ENCODE measurements around the gene ZC3H4. TPM values are rescaled to one million over a fixed set of nuclear protein-coding genes. Genes with fewer than 3 reads are reported as not detected.

Gene ZC3H4
- total RNA-seq, 1 donor from 2014 or later, result 53.1 TPM

DNA sequence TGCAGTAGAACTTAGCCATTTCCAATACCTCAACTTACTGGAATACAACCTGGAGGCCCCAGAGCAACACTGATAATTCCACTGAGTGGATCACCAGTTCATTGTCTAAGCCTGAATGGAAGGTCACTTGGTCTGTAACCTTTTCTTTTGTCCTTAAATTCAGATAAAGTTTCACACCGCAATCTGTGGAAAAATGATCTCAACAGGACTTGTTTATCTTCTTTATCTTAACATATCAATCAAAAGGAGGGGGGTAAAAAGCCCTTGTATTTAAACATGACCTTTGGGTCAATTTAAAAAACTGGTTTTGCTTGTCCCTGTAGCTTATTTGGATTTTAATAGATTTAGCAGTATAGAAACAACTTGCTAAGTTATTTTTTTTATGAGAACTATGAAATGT, 38.6 kb upstream of the ZC3H4 start:
- TF ChIP-seq, protein P1, sequence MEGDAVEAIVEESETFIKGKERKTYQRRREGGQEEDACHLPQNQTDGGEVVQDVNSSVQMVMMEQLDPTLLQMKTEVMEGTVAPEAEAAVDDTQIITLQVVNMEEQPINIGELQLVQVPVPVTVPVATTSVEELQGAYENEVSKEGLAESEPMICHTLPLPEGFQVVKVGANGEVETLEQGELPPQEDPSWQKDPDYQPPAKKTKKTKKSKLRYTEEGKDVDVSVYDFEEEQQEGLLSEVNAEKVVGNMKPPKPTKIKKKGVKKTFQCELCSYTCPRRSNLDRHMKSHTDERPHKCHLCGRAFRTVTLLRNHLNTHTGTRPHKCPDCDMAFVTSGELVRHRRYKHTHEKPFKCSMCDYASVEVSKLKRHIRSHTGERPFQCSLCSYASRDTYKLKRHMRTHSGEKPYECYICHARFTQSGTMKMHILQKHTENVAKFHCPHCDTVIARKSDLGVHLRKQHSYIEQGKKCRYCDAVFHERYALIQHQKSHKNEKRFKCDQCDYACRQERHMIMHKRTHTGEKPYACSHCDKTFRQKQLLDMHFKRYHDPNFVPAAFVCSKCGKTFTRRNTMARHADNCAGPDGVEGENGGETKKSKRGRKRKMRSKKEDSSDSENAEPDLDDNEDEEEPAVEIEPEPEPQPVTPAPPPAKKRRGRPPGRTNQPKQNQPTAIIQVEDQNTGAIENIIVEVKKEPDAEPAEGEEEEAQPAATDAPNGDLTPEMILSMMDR (IDR thresholded peaks at IDR 0.05), result no peak
- no peak overlapping the region for H3K27ac Mint-ChIP-seq (ENCODE audit: unreplicated experiment)
- no peaks in the 10 kb centered on the region for H3K9me3 Mint-ChIP-seq (ENCODE audit: unreplicated experiment)
- peaks cover 7% of the 10 kb centered on the region for H3K4me1 Mint-ChIP-seq (ENCODE audit: unreplicated experiment)
- peaks cover 48% of the 10 kb centered on the region for H3K36me3 Mint-ChIP-seq (ENCODE audit: unreplicated experiment)
- H3K4me3 Mint-ChIP-seq (ENCODE audit: unreplicated experiment), result no peak overlapping the region
- no peaks in the 10 kb centered on the region for H3K27me3 Mint-ChIP-seq (ENCODE audit: unreplicated experiment)
- DNase-seq (ENCODE audit: extremely low spot score, unreplicated experiment), result no peak

DNA sequence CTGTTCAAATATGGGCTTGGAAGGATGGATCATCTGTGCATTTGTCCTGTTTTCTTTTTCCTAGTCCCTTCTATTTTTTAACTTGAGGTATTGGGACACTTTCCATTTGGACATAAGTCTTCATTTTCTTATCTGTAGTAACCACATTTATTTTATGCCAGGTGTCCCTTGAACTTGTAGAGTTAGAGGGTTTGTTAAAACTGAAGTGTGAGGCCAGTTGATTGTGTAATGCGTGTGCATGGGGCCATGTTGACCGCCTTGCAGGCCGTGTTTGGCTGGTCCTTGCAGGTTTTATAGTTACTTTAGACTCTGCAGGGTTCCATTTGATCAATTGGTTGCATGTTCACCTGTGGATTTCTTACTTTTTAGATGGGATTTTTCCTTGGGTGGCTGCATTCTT, 38.1 kb upstream of the ZC3H4 start:
- no peak overlapping the region for H3K27ac Mint-ChIP-seq (ENCODE audit: unreplicated experiment)
- H3K27me3 Mint-ChIP-seq (ENCODE audit: unreplicated experiment), result no peaks in the 10 kb centered on the region
- no peak for DNase-seq (ENCODE audit: extremely low spot score, unreplicated experiment)
- H3K4me3 Mint-ChIP-seq (ENCODE audit: unreplicated experiment), result no peak overlapping the region
- peaks cover 1% of the 10 kb centered on the region for H3K4me1 Mint-ChIP-seq (ENCODE audit: unreplicated experiment)
- TF ChIP-seq, protein P1 (IDR thresholded peaks at IDR 0.05), result no peak
- H3K36me3 Mint-ChIP-seq (ENCODE audit: unreplicated experiment), result peaks cover 47% of the 10 kb centered on the region
- no peaks in the 10 kb centered on the region for H3K9me3 Mint-ChIP-seq (ENCODE audit: unreplicated experiment)

DNA sequence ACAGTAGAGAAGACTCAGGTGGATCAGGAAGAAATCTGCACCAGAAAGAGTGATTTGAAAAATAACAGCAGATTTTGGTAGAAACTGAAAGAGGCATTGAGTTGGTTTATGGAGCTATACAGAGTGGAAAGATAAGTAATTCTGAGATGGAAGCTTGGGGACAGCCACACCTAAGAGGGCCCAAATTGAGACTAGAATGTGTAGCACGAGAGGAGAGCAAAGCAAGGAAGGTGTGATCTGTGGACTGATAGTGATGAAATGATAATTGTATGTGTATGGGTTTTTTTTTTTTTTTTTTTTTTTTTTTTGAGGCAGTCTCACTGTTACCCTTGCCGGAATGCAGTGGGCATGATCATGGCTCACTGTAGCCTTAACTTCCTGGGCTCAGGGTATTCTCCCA, 33.3 kb upstream of the ZC3H4 start:
- Mint-ChIP-seq H3K4me1 (ENCODE audit: unreplicated experiment) (peaks cover 13% of the 10 kb centered on the region), H3K27me3 (ENCODE audit: unreplicated experiment) (no peaks in the 10 kb centered on the region), H3K9me3 (ENCODE audit: unreplicated experiment) (no peaks in the 10 kb centered on the region), H3K4me3 (ENCODE audit: unreplicated experiment) (no peak overlapping the region), H3K27ac (ENCODE audit: unreplicated experiment) (peak overlapping the region; percentile 65), H3K36me3 (ENCODE audit: unreplicated experiment) (peaks cover 38% of the 10 kb centered on the region)
- TF ChIP-seq, protein P1 (IDR thresholded peaks at IDR 0.05), result no peak
- no peak for DNase-seq (ENCODE audit: extremely low spot score, unreplicated experiment)

DNA sequence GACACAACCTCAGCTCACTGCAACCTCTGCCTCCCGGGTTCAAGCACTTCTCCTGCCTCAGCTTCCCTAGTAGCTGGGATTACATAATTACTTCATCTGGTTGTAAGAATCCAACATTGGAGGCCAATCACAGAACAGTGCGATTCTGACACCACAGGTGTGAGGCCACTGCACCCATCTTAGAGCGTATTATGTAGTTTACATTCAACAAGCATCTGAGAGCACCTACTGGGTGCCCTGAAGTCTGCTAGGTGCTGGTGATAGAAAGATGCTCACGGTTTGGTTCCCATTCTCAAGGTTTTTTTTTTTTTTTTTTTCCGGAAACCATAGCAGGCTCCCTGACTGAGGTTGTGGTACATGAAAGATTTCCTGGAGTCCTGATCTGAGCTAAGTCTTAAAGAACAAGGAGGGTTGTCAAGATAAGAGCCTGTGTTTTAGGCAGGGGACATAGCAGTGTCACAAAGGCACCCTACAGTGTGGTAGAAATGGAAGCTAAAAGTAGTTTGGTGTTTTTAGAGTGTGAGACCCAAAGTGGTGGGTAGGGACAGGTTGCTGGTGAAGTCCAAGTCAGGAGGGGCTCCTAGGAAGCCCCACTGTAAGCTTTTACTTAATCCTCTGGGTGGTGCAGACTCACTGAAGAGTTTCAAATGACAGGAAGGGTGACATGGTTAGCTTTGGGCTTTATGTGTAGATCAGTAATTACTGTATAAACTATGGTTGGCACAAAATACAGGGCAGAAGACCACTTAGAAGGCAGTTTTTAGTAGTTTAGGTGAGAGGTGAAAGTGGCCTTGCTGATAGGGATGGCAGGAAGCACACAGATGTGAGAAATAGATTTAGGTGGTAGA, 32.3 kb upstream of the ZC3H4 start:
- Mint-ChIP-seq H3K27me3 (ENCODE audit: unreplicated experiment) (no peaks in the 10 kb centered on the region), H3K4me3 (ENCODE audit: unreplicated experiment) (no peak overlapping the region), H3K4me1 (ENCODE audit: unreplicated experiment) (peaks cover 22% of the 10 kb centered on the region), H3K9me3 (ENCODE audit: unreplicated experiment) (no peaks in the 10 kb centered on the region), H3K36me3 (ENCODE audit: unreplicated experiment) (peaks cover 33% of the 10 kb centered on the region), H3K27ac (ENCODE audit: unreplicated experiment) (peak overlapping the region; percentile 33)
- TF ChIP-seq, protein P1 (IDR thresholded peaks at IDR 0.05), result no peak
- no peak for DNase-seq (ENCODE audit: extremely low spot score, unreplicated experiment)

DNA sequence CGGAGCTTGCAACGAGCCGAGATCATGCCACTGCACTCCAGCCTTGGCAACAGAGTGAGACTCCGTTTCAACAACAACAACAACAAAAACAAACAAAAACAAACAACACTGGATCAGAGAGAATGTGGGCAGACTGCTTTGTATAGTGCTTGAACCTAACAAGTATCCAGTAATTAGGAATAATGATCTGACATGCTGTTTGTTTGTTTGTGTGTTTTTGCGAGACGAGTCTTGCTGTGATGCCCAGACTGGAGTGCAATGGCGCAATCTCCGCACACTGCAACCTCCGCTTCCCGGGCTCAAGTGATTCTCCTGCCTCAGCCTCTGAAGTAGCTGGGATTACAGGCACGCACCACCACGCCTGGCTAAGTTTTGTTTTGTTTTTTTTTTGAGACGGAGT, 31.1 kb upstream of the ZC3H4 start:
- no peak for DNase-seq (ENCODE audit: extremely low spot score, unreplicated experiment)
- Mint-ChIP-seq H3K36me3 (ENCODE audit: unreplicated experiment) (peaks cover 26% of the 10 kb centered on the region), H3K27ac (ENCODE audit: unreplicated experiment) (no peak overlapping the region), H3K9me3 (ENCODE audit: unreplicated experiment) (no peaks in the 10 kb centered on the region), H3K27me3 (ENCODE audit: unreplicated experiment) (no peaks in the 10 kb centered on the region), H3K4me1 (ENCODE audit: unreplicated experiment) (peaks cover 22% of the 10 kb centered on the region), H3K4me3 (ENCODE audit: unreplicated experiment) (no peak overlapping the region)
- TF ChIP-seq, protein P1 (IDR thresholded peaks at IDR 0.05), result no peak

Measured in osteocyte (in vitro differentiated cells).